GM20431 (cell line): ENCODE data around the gene RAB37.

Experiments used
- in situ Hi-C: fragments of 300-500 bp; cut with MseI, MboI; formaldehyde crosslinking; loops from one replicate; pipeline ENCODE4 v1.15.0; 2020; ENCODE audit warnings: low sequenced_read_pairs; ENCODE audit not compliant: unreplicated experiment

RAB37 gene

GRCh38 chr17:74743755-74744154 is 6.7 kb downstream of the RAB37 start:
- in situ Hi-C loops = no loop called here

- in situ Hi-C loops = no loop called here
Measured at GRCh38 chr17:74744349-74744713, 7.3 kb downstream of the RAB37 start.

GRCh38 chr17:74744714-74745547 is 7.9 kb downstream of the RAB37 start:
- in situ Hi-C loops = no loop called here

GRCh38 chr17:74745548-74746177 is 8.6 kb downstream of the RAB37 start:
- in situ Hi-C loops = no loop called here

GRCh38 chr17:74746376-74746775 is 9.3 kb downstream of the RAB37 start:
- in situ Hi-C loops = no loop called here

GRCh38 chr17:74746922-74747321 is 9.9 kb downstream of the RAB37 start:
- in situ Hi-C loops = no loop called here

GRCh38 chr17:74748279-74748528 is 11.1 kb downstream of the RAB37 start:
- in situ Hi-C loops = no loop called here

GRCh38 chr17:74748529-74749278 is 11.6 kb downstream of the RAB37 start, which contains the start of gene NHERF1:
TSS of gene NHERF1 (plus strand) at chr17:74748628. CDS start at chr17:74748847, 219 bp downstream.
- in situ Hi-C loops = no loop called here

GRCh38 chr17:74749279-74750038 is 12.4 kb downstream of the RAB37 start:
- in situ Hi-C loops = no loop called here

GRCh38 chr17:74750039-74750326 is 12.9 kb downstream of the RAB37 start:
- in situ Hi-C loops = no loop called here

GRCh38 chr17:74750327-74751069 is 13.4 kb downstream of the RAB37 start:
- in situ Hi-C loops = no loop called here

GRCh38 chr17:74752415-74752814 is 15.4 kb downstream of the RAB37 start:
- in situ Hi-C loops = no loop called here

- in situ Hi-C loops = no loop called here
Measured at GRCh38 chr17:74752822-74753401, 15.9 kb downstream of the RAB37 start.

- in situ Hi-C loops = no loop called here
Measured at GRCh38 chr17:74754832-74755231, 17.8 kb downstream of the RAB37 start.

GRCh38 chr17:74755533-74755932 is 18.5 kb downstream of the RAB37 start:
- in situ Hi-C loops = no loop called here

- in situ Hi-C loops = no loop called here
Measured at GRCh38 chr17:74756891-74757290, 19.8 kb downstream of the RAB37 start.

GRCh38 chr17:74757502-74757901 is 20.4 kb downstream of the RAB37 start:
- in situ Hi-C loops = no loop called here

GRCh38 chr17:74757931-74758847 is 21.1 kb downstream of the RAB37 start:
- in situ Hi-C loops = no loop called here

GRCh38 chr17:74758848-74759168 is 21.8 kb downstream of the RAB37 start:
- in situ Hi-C loops = no loop called here
